SK-N-SH (cell line): ENCODE results near the gene SLC25A47.

Source experiments
- EP300 ChIP-seq, 2 experiments: IDR thresholded peaks; 2 replicates each; pipeline versions ENCODE4 v1.4.0 to v1.6.1; 2012; ENCODE audit warnings: borderline replicate concordance in 1 of 2, low read depth in 1 of 2, low read length in 1 of 2
- JUND ChIP-seq: IDR thresholded peaks from 2 replicates; pipeline ENCODE4 v1.4.0; 2012
- RAD21 ChIP-seq: IDR thresholded peaks from 2 replicates; pipeline ENCODE4 v1.6.1; 2012; ENCODE audit warnings: mild to moderate bottlenecking, low read length
- YY1 ChIP-seq: IDR thresholded peaks from 2 replicates; pipeline ENCODE4 v1.4.0; 2012; ENCODE audit warnings: low read depth, mild to moderate bottlenecking
- TF ChIP-seq, protein P1 (sequence below): IDR thresholded peaks from 2 replicates; pipeline ENCODE4; 2012
- TF ChIP-seq, protein P2 (sequence below): IDR thresholded peaks from 2 replicates; pipeline ENCODE4 v1.4.0; 2012; ENCODE audit warnings: low read depth, borderline replicate concordance
- TF ChIP-seq, protein P3 (sequence below): fragments of 200-600 bp; sonication (generic); IDR thresholded peaks from 2 replicates; pipeline ENCODE4 v1.6.1; 2017; ENCODE audit warnings: antibody characterized with exemption, mild to moderate bottlenecking, moderate library complexity
- TF ChIP-seq, protein P4 (sequence below): IDR thresholded peaks from 2 replicates; pipeline ENCODE4 v1.4.0; 2012; ENCODE audit warnings: low read depth, borderline replicate concordance
- TF ChIP-seq, protein P5 (sequence below): IDR thresholded peaks from 2 replicates; pipeline ENCODE4 v1.4.0; 2012; ENCODE audit warnings: low read depth

DNA sequence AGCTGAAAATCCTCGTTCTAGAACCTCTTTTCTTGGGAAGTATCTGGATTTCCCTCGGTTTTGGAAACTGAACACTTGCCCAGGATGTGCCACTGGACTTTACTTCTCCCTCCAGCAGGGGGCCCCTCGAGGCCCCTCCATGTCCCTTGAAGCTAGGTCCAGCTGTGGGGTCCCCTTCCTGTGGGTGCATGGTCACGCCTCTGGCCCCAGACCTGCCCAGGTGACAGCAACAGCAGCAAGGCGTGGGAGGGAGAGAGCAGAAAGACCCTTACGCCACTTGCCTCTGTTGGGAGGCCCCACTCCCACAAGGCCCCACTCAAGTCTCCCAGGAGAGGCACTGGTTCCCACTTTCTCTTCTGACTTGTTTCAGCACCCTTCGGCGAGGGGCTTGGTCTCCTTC lies 20.0 kb upstream of the SLC25A47 start:
- TF ChIP-seq YY1 (no peak), EP300 (IDR thresholded peaks at IDR 0.05; ENCODE audit: borderline replicate concordance in 1 of 2, low read depth in 1 of 2, low read length in 1 of 2) (no peak), JUND (no peak), RAD21 (peak; percentile 54)
- TF ChIP-seq, protein P1, sequence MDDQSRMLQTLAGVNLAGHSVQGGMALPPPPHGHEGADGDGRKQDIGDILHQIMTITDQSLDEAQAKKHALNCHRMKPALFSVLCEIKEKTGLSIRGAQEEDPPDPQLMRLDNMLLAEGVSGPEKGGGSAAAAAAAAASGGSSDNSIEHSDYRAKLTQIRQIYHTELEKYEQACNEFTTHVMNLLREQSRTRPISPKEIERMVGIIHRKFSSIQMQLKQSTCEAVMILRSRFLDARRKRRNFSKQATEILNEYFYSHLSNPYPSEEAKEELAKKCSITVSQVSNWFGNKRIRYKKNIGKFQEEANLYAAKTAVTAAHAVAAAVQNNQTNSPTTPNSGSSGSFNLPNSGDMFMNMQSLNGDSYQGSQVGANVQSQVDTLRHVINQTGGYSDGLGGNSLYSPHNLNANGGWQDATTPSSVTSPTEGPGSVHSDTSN = no peak
- TF ChIP-seq, protein P2, sequence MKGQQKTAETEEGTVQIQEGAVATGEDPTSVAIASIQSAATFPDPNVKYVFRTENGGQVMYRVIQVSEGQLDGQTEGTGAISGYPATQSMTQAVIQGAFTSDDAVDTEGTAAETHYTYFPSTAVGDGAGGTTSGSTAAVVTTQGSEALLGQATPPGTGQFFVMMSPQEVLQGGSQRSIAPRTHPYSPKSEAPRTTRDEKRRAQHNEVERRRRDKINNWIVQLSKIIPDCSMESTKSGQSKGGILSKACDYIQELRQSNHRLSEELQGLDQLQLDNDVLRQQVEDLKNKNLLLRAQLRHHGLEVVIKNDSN = no peak
- TF ChIP-seq, protein P3, sequence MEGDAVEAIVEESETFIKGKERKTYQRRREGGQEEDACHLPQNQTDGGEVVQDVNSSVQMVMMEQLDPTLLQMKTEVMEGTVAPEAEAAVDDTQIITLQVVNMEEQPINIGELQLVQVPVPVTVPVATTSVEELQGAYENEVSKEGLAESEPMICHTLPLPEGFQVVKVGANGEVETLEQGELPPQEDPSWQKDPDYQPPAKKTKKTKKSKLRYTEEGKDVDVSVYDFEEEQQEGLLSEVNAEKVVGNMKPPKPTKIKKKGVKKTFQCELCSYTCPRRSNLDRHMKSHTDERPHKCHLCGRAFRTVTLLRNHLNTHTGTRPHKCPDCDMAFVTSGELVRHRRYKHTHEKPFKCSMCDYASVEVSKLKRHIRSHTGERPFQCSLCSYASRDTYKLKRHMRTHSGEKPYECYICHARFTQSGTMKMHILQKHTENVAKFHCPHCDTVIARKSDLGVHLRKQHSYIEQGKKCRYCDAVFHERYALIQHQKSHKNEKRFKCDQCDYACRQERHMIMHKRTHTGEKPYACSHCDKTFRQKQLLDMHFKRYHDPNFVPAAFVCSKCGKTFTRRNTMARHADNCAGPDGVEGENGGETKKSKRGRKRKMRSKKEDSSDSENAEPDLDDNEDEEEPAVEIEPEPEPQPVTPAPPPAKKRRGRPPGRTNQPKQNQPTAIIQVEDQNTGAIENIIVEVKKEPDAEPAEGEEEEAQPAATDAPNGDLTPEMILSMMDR = peak; percentile 73
- TF ChIP-seq, protein P4, sequence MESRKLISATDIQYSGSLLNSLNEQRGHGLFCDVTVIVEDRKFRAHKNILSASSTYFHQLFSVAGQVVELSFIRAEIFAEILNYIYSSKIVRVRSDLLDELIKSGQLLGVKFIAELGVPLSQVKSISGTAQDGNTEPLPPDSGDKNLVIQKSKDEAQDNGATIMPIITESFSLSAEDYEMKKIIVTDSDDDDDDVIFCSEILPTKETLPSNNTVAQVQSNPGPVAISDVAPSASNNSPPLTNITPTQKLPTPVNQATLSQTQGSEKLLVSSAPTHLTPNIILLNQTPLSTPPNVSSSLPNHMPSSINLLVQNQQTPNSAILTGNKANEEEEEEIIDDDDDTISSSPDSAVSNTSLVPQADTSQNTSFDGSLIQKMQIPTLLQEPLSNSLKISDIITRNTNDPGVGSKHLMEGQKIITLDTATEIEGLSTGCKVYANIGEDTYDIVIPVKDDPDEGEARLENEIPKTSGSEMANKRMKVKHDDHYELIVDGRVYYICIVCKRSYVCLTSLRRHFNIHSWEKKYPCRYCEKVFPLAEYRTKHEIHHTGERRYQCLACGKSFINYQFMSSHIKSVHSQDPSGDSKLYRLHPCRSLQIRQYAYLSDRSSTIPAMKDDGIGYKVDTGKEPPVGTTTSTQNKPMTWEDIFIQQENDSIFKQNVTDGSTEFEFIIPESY = no peak
- TF ChIP-seq, protein P5, sequence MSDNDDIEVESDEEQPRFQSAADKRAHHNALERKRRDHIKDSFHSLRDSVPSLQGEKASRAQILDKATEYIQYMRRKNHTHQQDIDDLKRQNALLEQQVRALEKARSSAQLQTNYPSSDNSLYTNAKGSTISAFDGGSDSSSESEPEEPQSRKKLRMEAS = no peak
